Naive thymus-derived CD4-positive, alpha-beta T cell (primary cell): Measurements from ENCODE around the gene BUD23. TPM values are rescaled to one million over a fixed set of nuclear protein-coding genes. Genes with fewer than 3 reads are reported as not detected.
A peak's percentile ranks its signal among the peaks of the same experiment; 100 is the strongest.

ENCODE experiments used
- ATAC-seq: fragments of 150-1000 bp; cut with Tn5 transposase; 2 replicates; pipeline ENCODE4 v1.10.0; 2021; ENCODE audit warnings: mild to moderate bottlenecking, moderate library complexity
- CTCF ChIA-PET: fragments of 350-600 bp; sonication (Branson Sonifier 250); formaldehyde crosslinking; loops from one replicate; lab custom pipeline; 2021; ENCODE audit warnings: antibody characterized with exemption; lab: Charles Lee
- POLR2A ChIA-PET: fragments of 350-600 bp; sonication (Branson Sonifier 250); formaldehyde crosslinking; loops from one replicate; lab custom pipeline; 2021; ENCODE audit warnings: antibody characterized with exemption, inconsistent platforms; lab: Charles Lee
- DNase-seq, 9 donors: peaks; one replicate each; pipeline versions ENCODE4 v3.0.0 to v3.0.0-alpha.2; 2020 to 2022; ENCODE audit warnings: mixed read lengths in 1 of 9
- H3K27ac ChIP-seq: one replicate; pipeline ENCODE4 v1.7.0; 2013; ENCODE audit warnings: mild to moderate bottlenecking, low read depth, low read length, moderate library complexity
- H3K27me3 ChIP-seq, 2 donors: one replicate each; pipeline ENCODE4 v1.7.0; 2013; ENCODE audit warnings: low read length in 2 of 2, mild to moderate bottlenecking in 2 of 2, moderate library complexity in 2 of 2; ENCODE audit not compliant: control insufficient read depth in 2 of 2, insufficient read depth in 2 of 2
- H3K36me3 ChIP-seq, 3 experiments: 1 replicate in 2 of 3; 2 replicates in 1 of 3; pipeline ENCODE4 v1.7.0; 2013; ENCODE audit warnings: low read length in 3 of 3, mild to moderate bottlenecking in 3 of 3, moderate library complexity in 1 of 3; ENCODE audit not compliant: insufficient read depth in 3 of 3, control insufficient read depth in 2 of 3
- H3K4me1 ChIP-seq, 2 donors: one replicate each; pipeline ENCODE4 v1.7.0; 2013; ENCODE audit warnings: low read length in 2 of 2, mild to moderate bottlenecking in 2 of 2, moderate library complexity in 1 of 2; ENCODE audit not compliant: control insufficient read depth in 2 of 2, insufficient read depth in 2 of 2
- H3K4me3 ChIP-seq: 2 replicates; pipeline ENCODE4 v1.7.0; 2013; ENCODE audit warnings: mild to moderate bottlenecking, low read length
- H3K9me3 ChIP-seq, 3 experiments: 1 replicate in 2 of 3; 2 replicates in 1 of 3; pipeline ENCODE4 v1.7.0; 2013; ENCODE audit warnings: low read length in 3 of 3; ENCODE audit not compliant: control insufficient read depth in 2 of 3
- H3K27ac Mint-ChIP-seq, 9 donors: one replicate each; pipeline ENCODE4 v1.8.0; 2020 to 2022; ENCODE audit warnings: mixed read lengths in 9 of 9, mild to moderate bottlenecking in 8 of 9, moderate library complexity in 5 of 9, inconsistent platforms in 2 of 9
- H3K27me3 Mint-ChIP-seq, 5 donors: one replicate each; pipeline ENCODE4 v1.8.0; 2021 to 2022; ENCODE audit warnings: mixed read lengths in 5 of 5, mild to moderate bottlenecking in 1 of 5
- H3K36me3 Mint-ChIP-seq, 5 donors: one replicate each; pipeline ENCODE4 v1.8.0; 2020 to 2022; ENCODE audit warnings: mixed read lengths in 5 of 5, mild to moderate bottlenecking in 3 of 5, inconsistent platforms in 1 of 5
- H3K4me1 Mint-ChIP-seq, 7 donors: one replicate each; pipeline ENCODE4 v1.8.0; 2020 to 2022; ENCODE audit warnings: mixed read lengths in 7 of 7, mild to moderate bottlenecking in 3 of 7, inconsistent platforms in 1 of 7
- H3K4me3 Mint-ChIP-seq, 10 donors: one replicate each; pipeline ENCODE4 v1.8.0; 2020 to 2022; ENCODE audit warnings: mild to moderate bottlenecking in 10 of 10, mixed read lengths in 10 of 10, moderate library complexity in 6 of 10, inconsistent platforms in 2 of 10
- H3K9me3 Mint-ChIP-seq, 11 donors: one replicate each; pipeline ENCODE4 v1.8.0; 2020 to 2022; ENCODE audit warnings: mixed read lengths in 11 of 11, mild to moderate bottlenecking in 4 of 11, inconsistent platforms in 1 of 11, moderate library complexity in 1 of 11
- intact Hi-C, 2 donors: fragments of 100-400 bp; cut with micrococcal nuclease; formaldehyde crosslinking; loops; one replicate each; pipeline ENCODE4 v1.15.1; 2023
- polyA plus RNA-seq, 2 donors: library from polyadenylated mRNA; unstranded; fragments of 300-500 nt; fragmentation: Illumina TruSeq; gene quantifications; one replicate each; pipeline ENCODE4 v1.2.3, GENCODE V29; 2021
- total RNA-seq, 6 experiments: library from RNA in 5 of 6; stranded (reverse) in 5 of 6; gene quantifications; 1 replicate in 5 of 6; 2 replicates in 1 of 6; pipeline ENCODE4 v1.2.3 and lab custom pipeline; 2021 to 2026

The BUD23 gene
- total and polyA plus RNA-seq, 7 experiments from 2014 or later = 50.5 to 156 (median 104) TPM

GRCh38 chr7:73728551-73728950, 45.2 kb downstream of the BUD23 start:
- ATAC-seq (no peak), DNase-seq (no peak)
- Histone ChIP-seq H3K9me3 (no peaks in the 10 kb centered on the region), H3K27me3 (no peaks in the 10 kb centered on the region), H3K36me3 (no peaks in the 10 kb centered on the region), H3K4me1 (no peaks in the 10 kb centered on the region), H3K27ac (no peak overlapping the region), H3K4me3 (no peak overlapping the region)
- H3K27ac Mint-ChIP-seq = no peak overlapping the region
- CTCF ChIA-PET = interaction anchor here (1.8 kb wide), 1 partner anchor 121 kb away, joined by 10 read pairs; no protein-coding TSS in a partner anchor
- no peak overlapping the region for H3K4me3 Mint-ChIP-seq
- peaks cover 0 to 2% (median 0%) of the 10 kb centered on the region in 7 donors for H3K4me1 Mint-ChIP-seq
- no peaks in the 10 kb centered on the region for H3K9me3 Mint-ChIP-seq
- H3K36me3 Mint-ChIP-seq = no peaks in the 10 kb centered on the region
- peaks cover 0 to 15% (median 9%) of the 10 kb centered on the region in 5 donors for H3K27me3 Mint-ChIP-seq
- intact Hi-C loops = no loop called here
- POLR2A ChIA-PET = interaction anchor here (0.6 to 0.7 kb wide), 2 partner anchors 125 to 151 kb away, joined by 3 to 4 read pairs; no protein-coding TSS in a partner anchor

- POLR2A ChIA-PET = no interaction called here
- peaks cover 0 to 9% (median 7%) of the 10 kb centered on the region in 7 donors for H3K4me1 Mint-ChIP-seq
Measured at GRCh38 chr7:73730485-73730884, 47.1 kb downstream of the BUD23 start.

GRCh38 chr7:73732397-73732796, 49.0 kb downstream of the BUD23 start:
- peaks cover 1 to 16% (median 8%) of the 10 kb centered on the region in 7 donors for H3K4me1 Mint-ChIP-seq
- ChIA-PET POLR2A (no interaction called here), CTCF (interaction anchor here (0.5 to 1.7 kb wide), 3 partner anchors 9 to 125 kb away, joined by 3 to 7 read pairs (median 4); no protein-coding TSS in a partner anchor)
- H3K36me3 Mint-ChIP-seq = peaks cover 0 to 4% (median 0%) of the 10 kb centered on the region in 5 donors
- intact Hi-C loops = loop anchor here in 1 of 2 donors (10.0 kb wide), 2 partner anchors 522 to 922 kb away; partner anchors contain the start of genes GTF2I and RFC2
- H3K9me3 ChIP-seq = no peaks in the 10 kb centered on the region
- no peak overlapping the region for H3K4me3 Mint-ChIP-seq
- peaks cover 0 to 14% (median 0%) of the 10 kb centered on the region in 3 experiments for H3K36me3 ChIP-seq
- H3K4me1 ChIP-seq = peaks cover 0 to 8% of the 10 kb centered on the region in 2 donors
- peaks cover 0 to 15% (median 9%) of the 10 kb centered on the region in 5 donors for H3K27me3 Mint-ChIP-seq
- H3K27ac Mint-ChIP-seq = peak overlapping the region in 1 of 9 donors; percentile 36
- H3K4me3 ChIP-seq = no peak overlapping the region
- ATAC-seq (no peak), DNase-seq (no peak)
- no peaks in the 10 kb centered on the region for H3K27me3 ChIP-seq
- no peaks in the 10 kb centered on the region for H3K9me3 Mint-ChIP-seq
- no peak overlapping the region for H3K27ac ChIP-seq

More at GRCh38 chr7:73730485-73730884, 47.1 kb downstream of the BUD23 start:
- CTCF ChIA-PET = interaction anchor here (0.6 kb wide), 2 partner anchors 115 to 123 kb away, joined by 3 read pairs; no protein-coding TSS in a partner anchor
- intact Hi-C loops = loop anchor here in 1 of 2 donors (10.0 kb wide), 2 partner anchors 524 to 924 kb away; partner anchors contain the start of genes GTF2I and RFC2
- no peak overlapping the region for H3K4me3 Mint-ChIP-seq
- Histone ChIP-seq H3K27ac (no peak overlapping the region), H3K4me1 (peaks cover 0 to 8% of the 10 kb centered on the region in 2 donors), H3K4me3 (no peak overlapping the region), H3K36me3 (no peaks in the 10 kb centered on the region), H3K9me3 (no peaks in the 10 kb centered on the region), H3K27me3 (no peaks in the 10 kb centered on the region)
- ATAC-seq (no peak), DNase-seq (no peak)
- H3K36me3 Mint-ChIP-seq = no peaks in the 10 kb centered on the region
- no peaks in the 10 kb centered on the region for H3K9me3 Mint-ChIP-seq
- H3K27me3 Mint-ChIP-seq = peaks cover 0 to 15% (median 9%) of the 10 kb centered on the region in 5 donors
- H3K27ac Mint-ChIP-seq = no peak overlapping the region

GRCh38 chr7:73734619-73735527, 51.5 kb downstream of the BUD23 start:
- peaks cover 0 to 4% (median 0%) of the 10 kb centered on the region in 5 donors for H3K36me3 Mint-ChIP-seq
- peak; percentile 52 to 84 (median 79) for DNase-seq
- intact Hi-C loops = loop anchor here (1.0 to 10.0 kb wide), 11 partner anchors 10 to 920 kb away; partner anchors contain the start of genes BUD23 (in 1 of the 2), DNAJC30 (in 1 of the 2), GTF2I (in 1 of the 2) and MLXIPL (in 1 of the 2)
- Histone ChIP-seq H3K9me3 (no peaks in the 10 kb centered on the region), H3K27me3 (no peaks in the 10 kb centered on the region), H3K36me3 (peaks cover 0 to 19% (median 0%) of the 10 kb centered on the region in 3 experiments), H3K4me3 (no peak overlapping the region), H3K4me1 (peaks cover 4 to 18% of the 10 kb centered on the region in 2 donors), H3K27ac (peak overlapping the region; percentile 44)
- H3K4me1 Mint-ChIP-seq = peaks cover 5 to 23% (median 16%) of the 10 kb centered on the region in 7 donors
- POLR2A ChIA-PET = interaction anchor here (0.6 to 1.9 kb wide), 4 partner anchors 15 to 155 kb away, joined by 3 to 5 read pairs (median 5); partner anchors contain the start of genes BUD23, DNAJC30 and STX1A
- peak overlapping the region; percentile 2 to 89 (median 72) for H3K27ac Mint-ChIP-seq
- peaks cover 0 to 3% (median 0%) of the 10 kb centered on the region in 5 donors for H3K27me3 Mint-ChIP-seq
- peak; percentile 55 for ATAC-seq
- CTCF ChIA-PET = interaction anchor here (0.5 to 1.5 kb wide), 3 partner anchors 92 to 1936 kb away, joined by 3 to 10 read pairs (median 4); no protein-coding TSS in a partner anchor
- peaks cover 0 to 1% (median 0%) of the 10 kb centered on the region in 11 donors for H3K9me3 Mint-ChIP-seq
- H3K4me3 Mint-ChIP-seq = peak overlapping the region in 2 of 10 donors; percentile 45 to 78

GRCh38 chr7:73735528-73735905, 52.1 kb downstream of the BUD23 start:
- DNase-seq (no peak), ATAC-seq (no peak)
- POLR2A ChIA-PET = interaction anchor here (0.6 to 1.9 kb wide), 2 partner anchors 16 to 120 kb away, joined by 5 read pairs; partner anchors contain the start of gene STX1A
- Mint-ChIP-seq H3K9me3 (peaks cover 0 to 1% (median 0%) of the 10 kb centered on the region in 11 donors), H3K27ac (peak overlapping the region in 1 of 9 donors; percentile 58), H3K4me3 (no peak overlapping the region), H3K4me1 (peaks cover 5 to 23% (median 16%) of the 10 kb centered on the region in 7 donors), H3K36me3 (peaks cover 0 to 4% (median 0%) of the 10 kb centered on the region in 5 donors), H3K27me3 (peaks cover 0 to 3% (median 0%) of the 10 kb centered on the region in 5 donors)
- peaks cover 4 to 18% of the 10 kb centered on the region in 2 donors for H3K4me1 ChIP-seq
- H3K4me3 ChIP-seq = no peak overlapping the region
- CTCF ChIA-PET = interaction anchor here (0.6 to 0.9 kb wide), 2 partner anchors 92 to 140 kb away, joined by 3 to 4 read pairs; no protein-coding TSS in a partner anchor
- intact Hi-C loops = loop anchor here in 1 of 2 donors (5.0 to 10.0 kb wide), 4 partner anchors 113 to 919 kb away; partner anchors contain the start of genes GTF2I, MLXIPL, RFC2 and TYW1B
- H3K36me3 ChIP-seq = peaks cover 0 to 19% (median 0%) of the 10 kb centered on the region in 3 experiments
- H3K9me3 ChIP-seq = no peaks in the 10 kb centered on the region
- no peak overlapping the region for H3K27ac ChIP-seq
- no peaks in the 10 kb centered on the region for H3K27me3 ChIP-seq
